ENCODE data around the gene RBFOX2. TPM values are rescaled to one million over a fixed set of nuclear protein-coding genes. Genes with fewer than 3 reads are reported as not detected.

The RBFOX2 gene
- total and polyA plus RNA-seq, 10 of the 15 experiments (the other 5 are each of a cell fraction or from before 2014, with no cell fraction given) = 0.01 to 2.7 (median 0.17) TPM; not detected in 4

- RAD21 ChIA-PET (ENCODE audit: unreplicated experiment) = no interaction called here
- no peaks in the 10 kb centered on the region for H3K27me3 ChIP-seq (replicated peaks in 1 of 2; ENCODE audit: control insufficient read depth in 2 of 2, insufficient read depth in 2 of 2, low read length in 1 of 2)
- POLR2A ChIA-PET = no interaction called here
- FAIRE-seq (no peak), DNase-seq (ENCODE audit: low read depth, low spot score) (no peak), ATAC-seq (no peak)
- intact Hi-C loops (cut with micrococcal nuclease; ENCODE audit: unreplicated experiment) = no loop called here
- CTCF ChIA-PET = interaction anchor here (1.6 to 4.6 kb wide), 2 partner anchors 12 kb away, joined by 11 to 35 read pairs; no protein-coding TSS in a partner anchor
- H2AFZ ChIP-seq (ENCODE audit: control insufficient read depth, low read depth, low read length) = no peak overlapping the region
- no peak overlapping the region for H3K9ac ChIP-seq (ENCODE audit: control insufficient read depth, insufficient read depth, low read length)
- no peaks in the 10 kb centered on the region for H3K4me1 ChIP-seq (ENCODE audit: control insufficient read depth, insufficient read depth, low read length)
- SMC1A ChIA-PET (ENCODE audit: uncharacterized antibody, unreplicated experiment) = no interaction called here
- in situ Hi-C loops (cut with MboI) = no loop called here
- H3K36me3 ChIP-seq (ENCODE audit: control insufficient read depth in 2 of 2, insufficient read depth in 2 of 2, low read length in 1 of 2) = no peaks in the 10 kb centered on the region
- BruUV-seq (replicated peaks) = no TSS peak
- no peaks in the 10 kb centered on the region for H3K79me2 ChIP-seq (ENCODE audit: control insufficient read depth, insufficient read depth, low read length)
- H3K4me2 ChIP-seq (ENCODE audit: control insufficient read depth, insufficient read depth) = no peak overlapping the region
- no peak overlapping the region for H3K4me3 ChIP-seq
- 92% methylated on average over 1 of the region's 1 CpG for WGBS (ENCODE audit: insufficient coverage, insufficient replicate concordance, low lambda C conversion rate, missing lambda C conversion rate)
- no peak overlapping the region for H3K27ac ChIP-seq (ENCODE audit: control insufficient read depth, insufficient read depth)
- no peaks in the 10 kb centered on the region for H4K20me1 ChIP-seq (ENCODE audit: control insufficient read depth, insufficient read depth)
- TF ChIP-seq NFYA (IDR thresholded peaks at IDR 0.05; ENCODE audit: borderline replicate concordance, low read depth, low read length) = no peak
- no peak for TF ChIP-seq IRF4 (IDR thresholded peaks at IDR 0.05; ENCODE audit: low read depth, low read length)
- no peak for TF ChIP-seq SMAD1 (IDR thresholded peaks at IDR 0.05; ENCODE audit: low read depth, partially characterized antibody)
- TF ChIP-seq BCL3 (IDR thresholded peaks at IDR 0.05; ENCODE audit: borderline replicate concordance, insufficient read depth, low read depth, low read length, poor library complexity, severe bottlenecking) = no peak
- no peak for TF ChIP-seq YY1 (IDR thresholded peaks at IDR 0.05; ENCODE audit: low read depth, low read length)
- no peak for TF ChIP-seq SIN3A (IDR thresholded peaks at IDR 0.05; ENCODE audit: low read depth, low read length)
- no peak for TF ChIP-seq ZBTB4 (CRISPR knock-in tag; IDR thresholded peaks at IDR 0.05)
- no peak for TF ChIP-seq FOXK2 (IDR thresholded peaks at IDR 0.05)
- TF ChIP-seq, protein P1, sequence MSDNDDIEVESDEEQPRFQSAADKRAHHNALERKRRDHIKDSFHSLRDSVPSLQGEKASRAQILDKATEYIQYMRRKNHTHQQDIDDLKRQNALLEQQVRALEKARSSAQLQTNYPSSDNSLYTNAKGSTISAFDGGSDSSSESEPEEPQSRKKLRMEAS (IDR thresholded peaks at IDR 0.05; ENCODE audit: low read depth, low read length) = no peak
- no peak for TF ChIP-seq NR2C1 (IDR thresholded peaks at IDR 0.05)
- TF ChIP-seq KLF5 (IDR thresholded peaks at IDR 0.05; ENCODE audit: partially characterized antibody) = no peak
- TF ChIP-seq TCF3 (IDR thresholded peaks at IDR 0.05; ENCODE audit: borderline replicate concordance, insufficient read depth, low read depth, low read length) = no peak
- no peak for TF ChIP-seq SP1 (IDR thresholded peaks at IDR 0.05; ENCODE audit: low read depth, low read length)
- TF ChIP-seq CREM (IDR thresholded peaks at IDR 0.05; ENCODE audit: low read depth) = no peak
- no peak for TF ChIP-seq BHLHE40 (IDR thresholded peaks at IDR 0.05; ENCODE audit: borderline replicate concordance in 1 of 2, low read depth in 2 of 2, low read length in 1 of 2)
- no peak for TF ChIP-seq RFX5 (IDR thresholded peaks at IDR 0.05; ENCODE audit: low read depth, low read length)
- no peak for TF ChIP-seq HDAC6 (IDR thresholded peaks at IDR 0.05; ENCODE audit: unreplicated experiment)
- TF ChIP-seq IKZF1 (conservative IDR thresholded peaks at IDR 0.05) = no peak
- no peaks in the 10 kb centered on the region; the same call in 2 of the 3 replicates for H3K9me3 ChIP-seq (replicated peaks; ENCODE audit: control insufficient read depth, insufficient read depth, low read length)
Measured at GRCh38 chr22:36053242-36054147, 24.9 kb upstream of the RBFOX2 start.

Measured in GM12878 (cell line).